HEK293 (cell line): ENCODE results near the gene LRP1.

Source experiments
- CTCF ChIP-seq: fragments of 450-650 bp; formaldehyde crosslinking; IDR thresholded peaks from 2 replicates; pipeline ENCODE4 v1.5.1; 2016; ENCODE audit warnings: missing biosample characterization, missing genetic modification characterization
- ZNF10 ChIP-seq: fragments of 450-650 bp; formaldehyde crosslinking; IDR thresholded peaks from 2 replicates; pipeline ENCODE4 v1.5.1; 2017; ENCODE audit warnings: missing biosample characterization, missing genetic modification characterization
- ZNF24 ChIP-seq: fragments of 450-650 bp; formaldehyde crosslinking; IDR thresholded peaks from 2 replicates; pipeline ENCODE4 v1.5.1; 2016; ENCODE audit warnings: missing biosample characterization, missing genetic modification characterization
- ZNF302 ChIP-seq: fragments of 450-650 bp; formaldehyde crosslinking; IDR thresholded peaks from 2 replicates; pipeline ENCODE4 v1.5.1; 2016; ENCODE audit warnings: missing biosample characterization, missing genetic modification characterization, low read depth
- ZNF544 ChIP-seq: fragments of 450-650 bp; formaldehyde crosslinking; IDR thresholded peaks from 2 replicates; pipeline ENCODE4 v1.5.0; 2017; ENCODE audit warnings: missing biosample characterization, missing genetic modification characterization
- ZSCAN30 ChIP-seq: fragments of 450-650 bp; IDR thresholded peaks from 2 replicates; pipeline ENCODE4 v1.5.1; 2018; ENCODE audit warnings: missing biosample characterization, mild to moderate bottlenecking, missing genetic modification characterization, moderate library complexity
- TF ChIP-seq, protein P1 (sequence below): fragments of 450-650 bp; formaldehyde crosslinking; IDR thresholded peaks from 2 replicates; pipeline ENCODE4 v1.5.1; 2016; ENCODE audit warnings: missing biosample characterization, missing genetic modification characterization

- TF ChIP-seq, protein P1, sequence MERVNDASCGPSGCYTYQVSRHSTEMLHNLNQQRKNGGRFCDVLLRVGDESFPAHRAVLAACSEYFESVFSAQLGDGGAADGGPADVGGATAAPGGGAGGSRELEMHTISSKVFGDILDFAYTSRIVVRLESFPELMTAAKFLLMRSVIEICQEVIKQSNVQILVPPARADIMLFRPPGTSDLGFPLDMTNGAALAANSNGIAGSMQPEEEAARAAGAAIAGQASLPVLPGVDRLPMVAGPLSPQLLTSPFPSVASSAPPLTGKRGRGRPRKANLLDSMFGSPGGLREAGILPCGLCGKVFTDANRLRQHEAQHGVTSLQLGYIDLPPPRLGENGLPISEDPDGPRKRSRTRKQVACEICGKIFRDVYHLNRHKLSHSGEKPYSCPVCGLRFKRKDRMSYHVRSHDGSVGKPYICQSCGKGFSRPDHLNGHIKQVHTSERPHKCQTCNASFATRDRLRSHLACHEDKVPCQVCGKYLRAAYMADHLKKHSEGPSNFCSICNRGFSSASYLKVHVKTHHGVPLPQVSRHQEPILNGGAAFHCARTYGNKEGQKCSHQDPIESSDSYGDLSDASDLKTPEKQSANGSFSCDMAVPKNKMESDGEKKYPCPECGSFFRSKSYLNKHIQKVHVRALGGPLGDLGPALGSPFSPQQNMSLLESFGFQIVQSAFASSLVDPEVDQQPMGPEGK (tag by site-specific recombination): no peak
- TF ChIP-seq CTCF (tag by site-specific recombination): no peak
- TF ChIP-seq ZNF10 (tag by site-specific recombination): no peak
- TF ChIP-seq ZNF302 (tag by site-specific recombination): no peak
- no peak for TF ChIP-seq ZSCAN30 (tag by site-specific recombination)
- no peak for TF ChIP-seq ZNF544 (tag by site-specific recombination)
- TF ChIP-seq ZNF24 (tag by site-specific recombination): no peak
Measured at GRCh38 chr12:57262126-57262822, 134.0 kb downstream of the LRP1 start.
